Dendritic cell treated with granulocyte-macrophage colony-stimulating factor and Interleukin-4, amounts not matched to agents 40 ng/mL and 50 ng/mL, for 4 days (primary cell): ENCODE measurements around the gene U2AF2.
A peak's percentile ranks its signal among the peaks of the same experiment; 100 is the strongest.

Source experiments
- H3K27ac Mint-ChIP-seq: one replicate; pipeline ENCODE4 v1.8.0; 2022; ENCODE audit warnings: mild to moderate bottlenecking, mixed read lengths
- H3K27me3 Mint-ChIP-seq: one replicate; pipeline ENCODE4 v1.8.0; 2022; ENCODE audit warnings: mild to moderate bottlenecking, mixed read lengths
- H3K36me3 Mint-ChIP-seq: one replicate; pipeline ENCODE4 v1.8.0; 2022; ENCODE audit warnings: low read depth, mixed read lengths
- H3K4me1 Mint-ChIP-seq: one replicate; pipeline ENCODE4 v1.8.0; 2022; ENCODE audit warnings: low read depth, mixed read lengths
- H3K4me3 Mint-ChIP-seq: one replicate; pipeline ENCODE4 v1.8.0; 2022; ENCODE audit warnings: mild to moderate bottlenecking, moderate library complexity, mixed read lengths
- H3K9me3 Mint-ChIP-seq: one replicate; pipeline ENCODE4 v1.8.0; 2022; ENCODE audit warnings: mixed read lengths
- intact Hi-C: fragments of 100-400 bp; cut with micrococcal nuclease; formaldehyde crosslinking; loops from one replicate; pipeline ENCODE4 v1.15.0; 2022

U2AF2 gene

DNA sequence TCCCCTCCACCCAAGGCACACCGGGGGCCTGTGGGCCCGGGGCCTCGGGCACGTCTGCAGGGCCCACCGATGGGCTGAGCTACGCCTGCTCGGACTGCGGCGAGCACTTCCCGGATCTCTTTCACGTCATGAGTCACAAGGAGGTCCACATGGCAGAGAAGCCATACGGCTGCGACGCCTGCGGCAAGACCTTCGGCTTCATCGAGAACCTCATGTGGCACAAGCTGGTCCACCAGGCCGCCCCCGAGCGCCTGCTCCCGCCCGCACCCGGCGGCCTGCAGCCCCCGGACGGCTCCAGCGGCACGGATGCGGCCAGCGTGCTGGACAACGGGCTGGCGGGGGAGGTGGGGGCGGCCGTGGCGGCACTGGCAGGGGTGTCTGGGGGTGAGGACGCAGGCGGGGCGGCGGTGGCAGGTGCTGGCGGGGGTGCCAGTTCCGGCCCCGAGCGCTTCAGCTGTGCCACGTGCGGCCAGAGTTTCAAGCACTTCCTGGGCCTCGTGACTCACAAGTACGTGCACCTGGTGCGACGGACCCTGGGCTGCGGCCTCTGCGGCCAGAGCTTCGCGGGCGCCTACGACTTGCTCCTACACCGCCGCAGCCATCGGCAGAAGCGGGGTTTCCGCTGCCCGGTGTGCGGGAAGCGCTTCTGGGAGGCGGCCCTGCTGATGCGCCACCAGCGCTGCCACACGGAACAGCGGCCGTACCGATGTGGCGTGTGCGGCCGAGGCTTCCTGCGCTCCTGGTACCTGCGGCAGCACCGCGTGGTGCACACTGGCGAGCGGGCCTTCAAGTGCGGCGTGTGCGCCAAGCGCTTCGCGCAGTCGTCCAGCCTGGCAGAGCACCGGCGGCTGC is 39.1 kb upstream of the U2AF2 start:
- Mint-ChIP-seq H3K4me3 (no peak overlapping the region), H3K9me3 (no peaks in the 10 kb centered on the region), H3K4me1 (peaks cover 63% of the 10 kb centered on the region), H3K27me3 (no peaks in the 10 kb centered on the region), H3K27ac (no peak overlapping the region), H3K36me3 (peaks cover 76% of the 10 kb centered on the region)
- intact Hi-C loops = no loop called here

DNA sequence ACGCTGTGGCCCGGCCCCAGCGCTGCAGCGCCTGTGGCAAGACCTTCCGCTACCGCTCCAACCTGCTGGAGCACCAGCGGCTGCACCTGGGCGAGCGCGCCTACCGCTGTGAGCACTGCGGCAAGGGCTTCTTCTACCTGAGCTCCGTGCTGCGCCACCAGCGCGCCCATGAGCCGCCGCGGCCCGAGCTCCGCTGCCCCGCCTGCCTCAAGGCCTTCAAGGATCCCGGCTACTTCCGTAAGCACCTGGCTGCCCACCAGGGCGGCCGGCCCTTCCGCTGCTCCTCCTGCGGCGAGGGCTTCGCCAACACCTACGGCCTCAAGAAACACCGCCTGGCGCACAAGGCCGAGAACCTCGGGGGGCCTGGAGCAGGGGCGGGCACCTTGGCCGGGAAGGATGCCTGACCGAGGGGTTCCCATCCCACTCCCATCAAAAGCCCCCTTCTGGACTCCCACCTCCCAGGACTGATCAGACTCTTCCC is 38.4 kb upstream of the U2AF2 start:
- Mint-ChIP-seq H3K27me3 (no peaks in the 10 kb centered on the region), H3K36me3 (peaks cover 76% of the 10 kb centered on the region), H3K9me3 (no peaks in the 10 kb centered on the region), H3K4me1 (peaks cover 63% of the 10 kb centered on the region), H3K4me3 (no peak overlapping the region), H3K27ac (no peak overlapping the region)
- intact Hi-C loops = no loop called here

GRCh38 chr19:55617426-55617825 is 37.4 kb upstream of the U2AF2 start:
- Mint-ChIP-seq H3K4me3 (no peak overlapping the region), H3K9me3 (no peaks in the 10 kb centered on the region), H3K4me1 (peaks cover 58% of the 10 kb centered on the region), H3K27me3 (no peaks in the 10 kb centered on the region), H3K27ac (no peak overlapping the region), H3K36me3 (peaks cover 86% of the 10 kb centered on the region)
- intact Hi-C loops = no loop called here

DNA sequence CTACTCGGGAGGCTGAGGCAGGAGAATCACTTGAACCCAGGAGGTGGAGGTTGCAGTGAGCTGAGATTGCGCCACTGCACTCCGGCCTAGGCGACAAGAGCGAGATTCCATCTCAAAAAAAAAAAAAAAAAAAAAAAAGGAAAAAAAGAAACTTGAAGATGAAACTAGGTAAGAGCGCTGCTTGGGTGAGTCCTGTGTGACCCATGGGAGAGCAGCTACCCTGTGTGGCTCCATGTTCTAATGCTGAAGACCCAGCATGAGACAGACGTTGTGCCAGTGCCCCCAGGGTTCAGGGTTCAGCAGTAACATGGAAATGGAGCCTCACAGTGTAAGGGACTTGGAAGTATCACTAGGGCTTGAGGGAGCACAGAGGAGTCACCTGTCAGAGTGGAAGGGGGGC is 36.4 kb upstream of the U2AF2 start:
- Mint-ChIP-seq H3K27ac (peak overlapping the region; percentile 6), H3K4me1 (peaks cover 56% of the 10 kb centered on the region), H3K9me3 (no peaks in the 10 kb centered on the region), H3K27me3 (no peaks in the 10 kb centered on the region), H3K36me3 (peaks cover 79% of the 10 kb centered on the region), H3K4me3 (no peak overlapping the region)
- intact Hi-C loops = no loop called here

DNA sequence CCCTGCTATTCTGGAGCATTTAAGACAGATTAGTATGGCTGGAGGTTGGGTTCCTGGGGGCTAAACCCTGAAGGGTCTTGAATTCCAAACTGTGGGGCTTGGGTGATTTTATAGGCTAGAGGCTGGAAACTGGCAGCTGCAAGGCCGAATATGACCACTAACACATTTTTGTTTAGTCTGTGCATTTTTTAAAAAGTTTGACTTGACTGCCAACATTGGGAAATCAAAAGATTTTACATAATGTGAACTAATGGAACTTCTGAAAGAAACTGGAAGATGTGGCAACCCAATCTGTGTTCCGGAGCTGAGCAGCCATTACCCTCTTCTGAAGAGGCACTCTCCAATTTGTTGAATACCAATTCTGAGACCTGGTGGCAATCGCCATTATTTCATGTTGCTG is 35.5 kb upstream of the U2AF2 start:
- Mint-ChIP-seq H3K27me3 (no peaks in the 10 kb centered on the region), H3K4me1 (peaks cover 64% of the 10 kb centered on the region)

DNA sequence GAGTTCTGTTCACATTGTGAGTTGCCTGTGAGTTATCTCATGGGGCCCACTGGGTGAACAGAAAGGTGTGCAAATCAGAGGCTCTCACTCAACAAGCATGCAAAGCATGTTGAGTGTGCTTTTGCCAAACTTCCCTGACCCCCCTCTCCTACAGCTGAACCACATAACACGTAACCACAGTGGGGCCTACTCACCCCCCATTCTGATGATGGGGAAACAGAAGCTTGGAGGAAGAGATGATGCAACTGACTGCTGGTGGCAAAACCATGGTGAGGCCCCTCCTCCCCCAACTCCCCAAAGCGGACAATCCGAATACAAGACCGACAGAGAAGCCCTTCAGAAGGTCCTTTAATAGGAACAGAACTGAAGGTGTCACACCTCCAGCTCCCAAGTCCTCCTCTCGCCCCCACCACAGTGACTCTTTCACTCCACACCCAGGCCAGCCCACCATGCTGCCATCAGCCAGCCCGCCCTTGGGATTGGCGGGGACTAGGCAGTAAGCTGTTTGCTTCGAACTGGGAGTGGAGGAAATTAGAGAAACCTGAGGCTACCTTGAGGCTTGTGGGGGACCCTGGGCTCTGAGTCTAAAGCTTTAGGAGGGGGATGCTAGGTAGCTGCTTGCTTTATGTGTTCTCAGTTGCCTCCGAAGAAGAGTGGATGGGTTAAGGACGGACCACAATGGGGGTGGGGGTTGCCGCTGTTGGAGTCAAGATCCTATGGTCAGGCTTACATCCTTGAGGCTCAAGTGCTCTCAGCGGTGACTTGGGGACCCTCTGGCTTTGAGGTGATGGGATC is 34.2 kb upstream of the U2AF2 start:
- no peaks in the 10 kb centered on the region for H3K9me3 Mint-ChIP-seq
- H3K4me3 Mint-ChIP-seq = no peak overlapping the region
- H3K4me1 Mint-ChIP-seq = peaks cover 70% of the 10 kb centered on the region
- intact Hi-C loops = no loop called here
- H3K36me3 Mint-ChIP-seq = peaks cover 64% of the 10 kb centered on the region
- H3K27ac Mint-ChIP-seq = peak overlapping the region; percentile 30
- peaks cover 2% of the 10 kb centered on the region for H3K27me3 Mint-ChIP-seq

More for the DNA sequence above, 35.5 kb upstream of the U2AF2 start:
- peaks cover 74% of the 10 kb centered on the region for H3K36me3 Mint-ChIP-seq
- H3K9me3 Mint-ChIP-seq = no peaks in the 10 kb centered on the region
- intact Hi-C loops = no loop called here
- H3K27ac Mint-ChIP-seq = no peak overlapping the region
- H3K4me3 Mint-ChIP-seq = no peak overlapping the region

DNA sequence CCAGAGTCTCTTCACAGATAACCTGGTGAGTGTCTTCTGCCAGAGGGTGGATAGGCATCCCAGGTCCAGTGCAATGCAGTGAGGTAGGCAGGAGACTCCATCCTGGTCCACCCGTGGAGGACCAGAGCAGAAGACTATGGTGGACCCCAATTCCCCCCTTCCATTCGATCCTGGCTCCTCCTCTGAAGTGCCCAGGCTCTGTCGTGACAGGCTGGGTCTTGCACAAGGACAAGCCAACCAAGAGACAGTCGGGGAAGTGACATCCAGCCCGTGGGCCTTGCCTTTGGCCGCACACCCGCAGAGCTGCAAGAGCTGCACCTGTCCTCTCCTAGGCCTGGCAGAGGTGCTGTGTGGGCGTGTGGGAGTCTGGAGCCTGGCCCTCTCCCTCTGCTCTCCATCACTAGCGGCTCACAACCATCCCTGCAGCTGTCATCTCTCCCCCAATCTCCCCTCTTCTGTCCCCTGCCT is 33.6 kb upstream of the U2AF2 start:
- H3K27ac Mint-ChIP-seq = peak overlapping the region; percentile 30
- H3K27me3 Mint-ChIP-seq = peaks cover 2% of the 10 kb centered on the region
- H3K36me3 Mint-ChIP-seq = peaks cover 58% of the 10 kb centered on the region
- intact Hi-C loops = no loop called here
- no peak overlapping the region for H3K4me3 Mint-ChIP-seq
- H3K4me1 Mint-ChIP-seq = peaks cover 70% of the 10 kb centered on the region
- H3K9me3 Mint-ChIP-seq = no peaks in the 10 kb centered on the region

- Mint-ChIP-seq H3K27ac (no peak overlapping the region), H3K36me3 (peaks cover 53% of the 10 kb centered on the region), H3K27me3 (peaks cover 2% of the 10 kb centered on the region), H3K4me1 (peaks cover 67% of the 10 kb centered on the region), H3K9me3 (no peaks in the 10 kb centered on the region), H3K4me3 (no peak overlapping the region)
- intact Hi-C loops = no loop called here
Observed at GRCh38 chr19:55621673-55622231, 33.1 kb upstream of the U2AF2 start.

DNA sequence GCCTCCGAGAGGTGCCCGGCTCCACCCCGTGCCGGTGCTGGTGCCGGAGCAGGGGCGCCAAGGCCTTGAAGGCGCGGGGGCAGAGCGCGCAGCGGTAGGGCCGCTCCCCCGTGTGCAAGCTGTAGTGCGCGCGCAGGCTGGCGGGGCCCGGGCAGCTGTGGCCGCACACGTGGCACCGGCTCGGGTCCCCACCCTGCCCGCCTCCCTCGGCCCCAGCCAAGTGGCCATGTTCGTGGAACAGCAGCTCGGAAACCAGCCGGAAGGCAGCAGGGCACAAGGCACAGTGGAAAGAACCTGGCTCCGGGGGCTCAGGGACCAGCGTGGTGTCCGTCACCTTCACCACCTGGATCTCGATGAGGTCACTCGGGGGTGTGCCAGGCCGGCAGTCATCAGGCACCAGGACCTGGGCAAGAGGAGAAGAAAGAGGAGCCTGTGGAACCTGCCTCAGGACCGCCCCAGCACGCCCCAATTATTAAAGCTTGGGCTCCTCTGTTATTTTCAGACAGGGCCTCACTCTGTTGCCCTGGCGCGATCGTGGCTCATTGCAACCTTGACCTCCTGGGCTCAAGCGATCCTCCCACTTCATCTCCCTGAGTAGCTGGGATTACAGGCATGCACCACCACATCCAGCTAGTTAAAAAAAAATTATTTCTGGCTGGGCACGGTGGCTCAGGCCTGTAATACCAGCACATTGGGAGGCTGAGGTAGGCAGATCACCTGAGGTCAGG is 32.4 kb upstream of the U2AF2 start:
- intact Hi-C loops = no loop called here
- no peak overlapping the region for H3K4me3 Mint-ChIP-seq
- H3K9me3 Mint-ChIP-seq = no peaks in the 10 kb centered on the region
- H3K27ac Mint-ChIP-seq = no peak overlapping the region
- peaks cover 60% of the 10 kb centered on the region for H3K4me1 Mint-ChIP-seq
- H3K27me3 Mint-ChIP-seq = peaks cover 2% of the 10 kb centered on the region
- H3K36me3 Mint-ChIP-seq = peaks cover 46% of the 10 kb centered on the region

GRCh38 chr19:55623130-55623529 is 31.7 kb upstream of the U2AF2 start:
- peaks cover 58% of the 10 kb centered on the region for H3K4me1 Mint-ChIP-seq
- H3K36me3 Mint-ChIP-seq = peaks cover 40% of the 10 kb centered on the region
- intact Hi-C loops = no loop called here
- no peaks in the 10 kb centered on the region for H3K9me3 Mint-ChIP-seq
- no peak overlapping the region for H3K4me3 Mint-ChIP-seq
- peaks cover 2% of the 10 kb centered on the region for H3K27me3 Mint-ChIP-seq
- peak overlapping the region; percentile 98 for H3K27ac Mint-ChIP-seq

DNA sequence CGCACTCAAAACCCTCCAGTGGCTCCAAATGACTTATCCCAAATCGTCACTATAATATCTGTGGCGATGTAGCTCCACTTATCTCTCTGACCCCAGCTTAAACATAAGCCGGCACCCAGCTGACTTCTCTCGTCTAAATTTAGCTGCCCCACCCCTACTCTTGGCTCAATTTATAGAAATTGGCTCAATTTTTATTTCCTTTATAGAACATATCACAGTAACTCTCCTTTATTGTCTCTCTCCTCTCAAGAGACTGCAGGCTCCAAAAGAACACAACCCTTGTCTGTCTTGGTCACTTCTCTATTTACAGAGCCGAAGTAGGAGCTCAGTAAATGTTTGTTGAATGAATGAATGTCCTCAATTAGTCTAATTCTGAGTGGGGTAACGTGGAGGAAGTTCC is 31.3 kb upstream of the U2AF2 start:
- Mint-ChIP-seq H3K27ac (peak overlapping the region; percentile 98), H3K4me3 (peak overlapping the region; percentile 9), H3K27me3 (peaks cover 2% of the 10 kb centered on the region), H3K9me3 (no peaks in the 10 kb centered on the region), H3K4me1 (peaks cover 55% of the 10 kb centered on the region), H3K36me3 (peaks cover 40% of the 10 kb centered on the region)
- intact Hi-C loops = no loop called here

DNA sequence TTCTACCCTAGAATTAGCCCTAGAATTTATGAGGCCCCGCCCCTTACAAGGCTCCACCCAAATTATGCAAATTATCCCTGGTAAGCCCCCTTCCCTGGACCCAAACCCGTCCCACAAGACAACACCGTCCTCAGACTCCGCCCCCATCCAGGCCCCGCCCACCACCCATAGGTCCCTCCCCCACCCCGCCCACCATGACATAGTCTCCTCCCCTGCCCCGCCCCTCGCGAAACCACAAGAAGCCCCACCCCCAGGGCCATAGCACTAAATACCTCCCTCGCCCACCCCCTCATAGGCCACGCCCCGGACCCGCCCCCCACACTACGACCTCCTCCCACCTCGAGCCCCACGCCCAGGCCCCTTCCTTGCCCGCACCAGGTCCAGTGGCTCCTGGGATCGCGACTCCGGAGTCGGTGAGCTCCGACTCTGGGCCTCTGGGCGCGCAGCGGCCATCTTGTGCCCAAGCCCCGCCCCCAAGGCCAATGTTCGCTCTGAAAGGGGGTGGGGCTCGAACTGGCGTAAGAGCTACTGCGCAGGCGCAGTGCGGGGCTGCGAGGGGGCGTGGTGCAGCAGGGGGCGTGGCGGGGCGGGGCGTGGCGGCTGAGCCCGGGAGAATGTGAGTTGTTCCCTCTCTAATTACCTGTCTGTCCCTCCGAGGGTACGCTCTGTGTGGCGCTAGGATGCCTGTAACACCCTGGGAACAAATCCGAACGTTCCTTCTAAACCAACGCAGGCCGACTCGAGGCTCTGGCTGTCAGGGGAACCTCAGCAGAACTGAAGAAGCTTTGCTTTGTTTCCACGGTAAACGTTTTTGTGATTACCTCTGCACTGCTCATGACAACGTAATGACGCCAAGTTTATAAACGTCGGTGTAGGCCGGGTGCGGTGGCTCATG is 30.5 kb upstream of the U2AF2 start, which contains the start of gene ZNF784:
ZNF784 (minus strand) TSS at position 458 of the 895 bp plus-strand sequence; CDS start at position 453, 5 bp downstream.
- no peaks in the 10 kb centered on the region for H3K9me3 Mint-ChIP-seq
- peaks cover 2% of the 10 kb centered on the region for H3K27me3 Mint-ChIP-seq
- intact Hi-C loops = loop anchor here (1.0 to 2.0 kb wide), 2 partner anchors 25 to 108 kb away; partner anchors contain the start of gene FIZ1

More for the DNA sequence above, 30.5 kb upstream of the U2AF2 start, which contains the start of gene ZNF784:
- peaks cover 40% of the 10 kb centered on the region for H3K36me3 Mint-ChIP-seq
- peak within 1 kb of the TSS; percentile 98 for H3K27ac Mint-ChIP-seq
- peak within 1 kb of the TSS; percentile 90 for H3K4me3 Mint-ChIP-seq
- peaks cover 47% of the 10 kb centered on the region for H3K4me1 Mint-ChIP-seq
